ENCODE results near the gene CAPRIN2. TPM values are rescaled to one million over a fixed set of nuclear protein-coding genes. Genes with fewer than 3 reads are reported as not detected.

The CAPRIN2 gene
- total and polyA plus RNA-seq, 7 donors = 4.9 to 17.7 (median 11.1) TPM

GRCh38 chr12:30752255-30752654, 2.5 kb downstream of the CAPRIN2 start:
- no peak for DNase-seq
- ATAC-seq = no peak
- intact Hi-C loops (cut with DNase I) = loop anchor here in 1 of 2 donors (5.0 kb wide), 1 partner anchor 55 kb away; the partner anchor contains the start of gene IPO8
- Histone ChIP-seq H3K36me3 (ENCODE audit: insufficient read depth in 1 of 2, low read depth in 1 of 2) (peaks cover 0 to 11% of the 10 kb centered on the region in 2 donors), H3K27ac (no peak overlapping the region), H3K4me3 (no peak overlapping the region), H3K9me3 (no peaks in the 10 kb centered on the region), H3K27me3 (ENCODE audit: insufficient read depth in 3 of 3, low read length in 2 of 3) (no peaks in the 10 kb centered on the region), H3K4me1 (peaks cover 9% of the 10 kb centered on the region)
- 65 to 97% (median 66%) methylated on average over 3 of the region's 3 CpGs for WGBS, 3 donors
- TF ChIP-seq CTCF (IDR thresholded peaks at IDR 0.05) = no peak

- Histone ChIP-seq H3K4me1 (no peaks in the 10 kb centered on the region), H3K36me3 (ENCODE audit: insufficient read depth in 1 of 2, low read depth in 1 of 2) (peaks cover 0 to 26% of the 10 kb centered on the region in 2 donors), H3K4me3 (no peak overlapping the region), H3K27ac (no peak overlapping the region), H3K27me3 (ENCODE audit: insufficient read depth in 3 of 3, low read length in 2 of 3) (no peaks in the 10 kb centered on the region), H3K9me3 (no peaks in the 10 kb centered on the region)
- no peak for TF ChIP-seq CTCF (IDR thresholded peaks at IDR 0.05)
- intact Hi-C loops (cut with DNase I) = no loop called here
- DNase-seq (no peak), ATAC-seq (no peak)
- WGBS, 3 donors = 85 to 100% (median 88%) methylated on average over 2 of the region's 2 CpGs
Measured at GRCh38 chr12:30748147-30748546, 6.6 kb downstream of the CAPRIN2 start.

DNA sequence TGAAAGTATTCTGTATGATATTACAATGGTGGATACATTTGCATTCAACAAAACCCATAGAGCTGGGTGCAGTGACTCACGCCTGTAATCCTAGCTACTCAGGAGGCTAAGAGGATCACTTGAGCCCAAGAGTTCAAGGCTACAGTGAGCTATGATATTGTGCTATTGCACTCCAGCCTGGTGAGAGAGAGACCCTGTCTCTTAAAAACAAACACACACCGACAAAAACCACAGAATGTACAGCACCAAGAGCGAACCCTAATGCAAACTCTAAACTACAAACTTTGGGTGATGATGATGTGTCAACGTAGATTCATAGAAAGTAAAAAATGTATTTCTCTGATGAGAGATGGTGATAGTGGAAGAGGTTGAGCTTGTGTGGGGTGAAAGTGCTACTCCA, 8.6 kb downstream of the CAPRIN2 start:
- DNase-seq = no peak
- no peak overlapping the region for H3K27ac ChIP-seq
- no peaks in the 10 kb centered on the region for H3K4me1 ChIP-seq
- no peak overlapping the region for H3K4me3 ChIP-seq
- no peak for ATAC-seq
- H3K9me3 ChIP-seq = no peaks in the 10 kb centered on the region
- H3K36me3 ChIP-seq (ENCODE audit: insufficient read depth in 1 of 2, low read depth in 1 of 2) = peaks cover 0 to 26% of the 10 kb centered on the region in 2 donors
- H3K27me3 ChIP-seq (ENCODE audit: insufficient read depth in 3 of 3, low read length in 2 of 3) = no peaks in the 10 kb centered on the region
- 98 to 100% (median 99%) methylated on average over 4 of the region's 4 CpGs for WGBS, 3 donors
- intact Hi-C loops (cut with DNase I) = no loop called here
- TF ChIP-seq CTCF (IDR thresholded peaks at IDR 0.05) = no peak

- H3K4me1 ChIP-seq = no peaks in the 10 kb centered on the region
- no peak for TF ChIP-seq CTCF (IDR thresholded peaks at IDR 0.05)
- DNase-seq (no peak), ATAC-seq (no peak)
- no peak overlapping the region for H3K27ac ChIP-seq
- H3K9me3 ChIP-seq = no peaks in the 10 kb centered on the region
- H3K4me3 ChIP-seq = no peak overlapping the region
- WGBS, 3 donors = 95 to 97% (median 95%) methylated on average over 2 of the region's 2 CpGs
- intact Hi-C loops (cut with DNase I) = no loop called here
- no peaks in the 10 kb centered on the region for H3K27me3 ChIP-seq (ENCODE audit: insufficient read depth in 3 of 3, low read length in 2 of 3)
- peaks cover 0 to 34% of the 10 kb centered on the region in 2 donors for H3K36me3 ChIP-seq (ENCODE audit: insufficient read depth in 1 of 2, low read depth in 1 of 2)
Measured at GRCh38 chr12:30744321-30744720, 10.4 kb downstream of the CAPRIN2 start.

DNA sequence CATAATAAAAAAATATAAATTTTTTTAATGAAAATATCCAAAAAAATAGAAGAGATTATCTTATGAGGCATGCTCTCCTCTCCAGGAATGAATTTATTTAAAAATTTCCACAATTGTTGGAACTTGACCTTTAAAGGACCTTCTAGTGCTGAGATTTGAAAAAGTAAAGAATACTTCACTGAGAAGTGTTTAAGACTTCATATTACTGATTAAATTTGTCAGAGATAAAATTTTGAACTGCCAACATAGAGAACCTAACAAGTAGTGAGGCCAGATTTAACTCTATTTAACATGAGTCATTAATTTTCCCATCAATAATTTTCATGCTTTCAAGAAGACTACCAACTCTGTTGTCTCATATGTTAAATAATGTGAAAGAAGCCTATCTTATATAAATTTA, 14.5 kb downstream of the CAPRIN2 start:
- Histone ChIP-seq H3K27me3 (ENCODE audit: insufficient read depth in 3 of 3, low read length in 2 of 3) (no peaks in the 10 kb centered on the region), H3K9me3 (no peaks in the 10 kb centered on the region), H3K4me3 (no peak overlapping the region), H3K36me3 (ENCODE audit: insufficient read depth in 1 of 2, low read depth in 1 of 2) (peaks cover 0 to 13% of the 10 kb centered on the region in 2 donors), H3K27ac (no peak overlapping the region), H3K4me1 (no peaks in the 10 kb centered on the region)
- no peak for TF ChIP-seq CTCF (IDR thresholded peaks at IDR 0.05)
- intact Hi-C loops (cut with DNase I) = no loop called here
- ATAC-seq (no peak), DNase-seq (no peak)
